Left hindlimb (tissue), 1 donor: ENCODE data around the gene RETSAT.

Experiments used
- DNase-seq: peaks from one replicate; pipeline ENCODE4 v3.0.0-alpha.2; 2018

The RETSAT gene

DNA sequence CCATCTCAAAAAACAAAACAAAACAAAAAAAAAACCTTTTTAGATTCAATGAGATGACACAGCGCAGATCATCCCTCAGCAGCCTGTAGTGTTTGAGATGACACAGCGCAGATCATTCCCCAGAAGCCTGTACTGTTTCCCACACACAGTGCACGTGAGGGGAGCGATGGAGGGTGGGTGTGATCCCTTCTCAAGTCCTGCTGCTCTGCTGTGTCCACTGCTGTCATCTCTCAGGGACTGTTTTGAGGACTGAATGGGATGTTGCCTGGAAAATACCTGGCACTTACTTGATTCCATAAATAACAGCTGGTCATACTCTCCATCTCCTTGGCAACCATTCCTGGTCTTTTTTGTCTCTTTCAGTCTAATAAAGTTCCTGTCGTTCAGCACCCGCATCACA lies 52.2 kb downstream of the RETSAT start:
- no peak for DNase-seq
